Islet precursor cell (in vitro differentiated cells): ENCODE measurements around the gene LCN15.
"Not testable (repeated sequence)": the region's sequence is repeated elsewhere in the genome, so short reads cannot be mapped to it uniquely, and the experiment has no call there.

Experiments used
- DNase-seq: peaks from one replicate; pipeline ENCODE4 v3.0.0-alpha.2; 2018

LCN15 gene

GRCh38 chr9:136793086-136793946, 29.0 kb upstream of the LCN15 start:
- no peak for DNase-seq

GRCh38 chr9:136792321-136793085, 28.2 kb upstream of the LCN15 start:
- DNase-seq, result no peak

GRCh38 chr9:136791516-136792276, 27.4 kb upstream of the LCN15 start:
- DNase-seq, result peak; percentile 85

- peak; percentile 100 for DNase-seq
These were observed 26.6 kb upstream of the LCN15 start, which contains the start of gene TMEM141 for GRCh38 chr9:136790640-136791515. TMEM141 (plus strand) TSS chr9:136791344; CDS start chr9:136791371, 27 bp downstream.

GRCh38 chr9:136789523-136789937, 25.2 kb upstream of the LCN15 start:
- DNase-seq, result no peak

- not testable (repeated sequence) for DNase-seq
These were observed 24.6 kb upstream of the LCN15 start for GRCh38 chr9:136788644-136789522.

- peak; percentile 84 for DNase-seq
These were observed 23.5 kb upstream of the LCN15 start for GRCh38 chr9:136787690-136788400.

GRCh38 chr9:136786983-136787382, 22.7 kb upstream of the LCN15 start:
- not testable (repeated sequence) for DNase-seq

GRCh38 chr9:136786451-136786850, 22.1 kb upstream of the LCN15 start:
- DNase-seq, result no peak

GRCh38 chr9:136785565-136786355, 21.4 kb upstream of the LCN15 start:
- not testable (repeated sequence) for DNase-seq

GRCh38 chr9:136784997-136785361, 20.7 kb upstream of the LCN15 start:
- DNase-seq, result no peak

GRCh38 chr9:136784249-136784996, 20.1 kb upstream of the LCN15 start:
- no peak for DNase-seq

- no peak for DNase-seq
These were observed 18.1 kb upstream of the LCN15 start for GRCh38 chr9:136782452-136782851.

- peak; percentile 58 for DNase-seq
These were observed 15.5 kb upstream of the LCN15 start for GRCh38 chr9:136779808-136780207.

GRCh38 chr9:136777359-136777758, 13.0 kb upstream of the LCN15 start:
- DNase-seq, result no peak

- DNase-seq, result no peak
These were observed 12.6 kb upstream of the LCN15 start for GRCh38 chr9:136776947-136777346.

- no peak for DNase-seq
These were observed 10.9 kb upstream of the LCN15 start for GRCh38 chr9:136775191-136775590.

GRCh38 chr9:136774416-136775045, 10.2 kb upstream of the LCN15 start:
- no peak for DNase-seq
